Adrenal gland (tissue), 12 donors: Measurements from ENCODE around the gene DHX16. TPM values are rescaled to one million over a fixed set of nuclear protein-coding genes. Genes with fewer than 3 reads are reported as not detected.

Source experiments
- DNase-seq, 7 donors: peaks; one replicate each; pipeline ENCODE4 v3.0.0-alpha.2; 2019 to 2020
- H3K27ac ChIP-seq, 5 donors: fragments of 200-600 bp; sonication (generic) in 4 of 5; 1 replicate in 3 of 5; 2 replicates in 2 of 5; pipeline versions ENCODE4 v1.5.1 to v1.8.0; 2016 to 2020; ENCODE audit warnings: mild to moderate bottlenecking in 1 of 5
- H3K27me3 ChIP-seq: fragments of 200-600 bp; 2 replicates; pipeline ENCODE4 v1.8.0; 2021
- H3K36me3 ChIP-seq, 2 donors: fragments of 200-600 bp; replicated peaks in 1 of 2; 1 replicate in 1 of 2; 2 replicates in 1 of 2; pipeline versions ENCODE4 v1.5.1 to v1.8.0; 2018 to 2022
- H3K4me1 ChIP-seq, 2 donors: fragments of 200-600 bp; replicated peaks in 1 of 2; 1 replicate in 1 of 2; 2 replicates in 1 of 2; pipeline versions ENCODE4 v1.5.1 to v1.8.0; 2018 to 2021
- H3K4me3 ChIP-seq, 4 donors: fragments of 200-600 bp; sonication (generic) in 3 of 4; one replicate each; pipeline ENCODE4 v1.5.1; 2016 to 2018
- H3K9me3 ChIP-seq, 3 donors: fragments of 200-600 bp; sonication (generic) in 1 of 3; replicated peaks in 1 of 3; 1 replicate in 2 of 3; 2 replicates in 1 of 3; pipeline versions ENCODE4 v1.5.1 to v1.8.0; 2016 to 2021
- CTCF ChIP-seq, 6 experiments: fragments of 450-650 bp in 4 of 6; fragments of 200-600 bp in 2 of 6; sonication (generic) in 1 of 6; IDR thresholded peaks; 1 replicate in 5 of 6; 2 replicates in 1 of 6; pipeline versions ENCODE4 v1.5.1 to v1.8.0; 2016 to 2021; ENCODE audit warnings: antibody characterized with exemption in 6 of 6, mild to moderate bottlenecking in 2 of 6, moderate library complexity in 1 of 6
- POLR2A ChIP-seq, 2 donors: fragments of 450-650 bp; IDR thresholded peaks; one replicate each; pipeline ENCODE4 v1.6.1; 2017; ENCODE audit warnings: antibody characterized with exemption in 2 of 2, mild to moderate bottlenecking in 2 of 2, moderate library complexity in 1 of 2
- WGBS, 4 donors: extraction: QIAGEN DNeasy Blood & Tissue Kit in 2 of 4; methylation state at CpG; one replicate each; pipeline versions ENCODE4 v1.1.5 to v1.1.7; 2013 to 2017; 5-methylcytosine and 5-hydroxymethylcytosine counted together
- intact Hi-C, 2 donors: fragments of 100-400 bp; cut with DNase I; formaldehyde crosslinking; loops; one replicate each; pipeline versions ENCODE4 v1.14.1 to v1.15.0; 2022 to 2023
- polyA plus RNA-seq, 3 donors: library from polyadenylated mRNA; stranded (reverse); fragments of 200-250 nt in 2 of 3; fragments of 350-450 nt in 1 of 3; fragmentation: Illumina TruSeq in 1 of 3; extraction: RNeasy Lipid Tissue Mini Kit (QIAGEN cat#74804) in 1 of 3; gene quantifications; one replicate each; pipeline ENCODE4 v1.2.3, GENCODE V29; 2013 to 2014
- total RNA-seq, 9 donors: library from RNA; depleted of rRNA in 4 of 9; stranded (reverse); fragments of >200 nt in 4 of 9; fragments of 120-200 nt in 1 of 9; fragmentation: NEBNext Ultra II Directional in 1 of 9; extraction: Animal tissue kit (Norgen Biotek cat#: 25700) in 1 of 9; gene quantifications; one replicate each; pipeline versions ENCODE4 v1.1.0 to v1.2.4, GENCODE V29; 2013 to 2023
- donor health status: healthy with polysubstance abuse.
- donor health status: Bipolar disorder and iron deficiency.
- donor health status: DM: yes; HTN: yes; CAD: no.
- donor health status: DM: no; HTN: no; CAD: no.
- donor health status: DM: no; HTN: no; CAD: no.
- donor health status: DM: yes; HTN: yes; CAD: no.

Gene DHX16
- total and polyA plus RNA-seq, 12 donors: 16.4 to 75.9 (median 30.2) TPM

- intact Hi-C loops: no loop called here
- peaks cover 0 to 87% of the 10 kb centered on the region in 2 donors for H3K36me3 ChIP-seq
- DNase-seq: no peak
- no peaks in the 10 kb centered on the region for H3K9me3 ChIP-seq
- peaks cover 0 to 6% of the 10 kb centered on the region in 2 donors for H3K4me1 ChIP-seq
- no peak overlapping the region for H3K27ac ChIP-seq
- H3K4me3 ChIP-seq: no peak overlapping the region
- no peak for TF ChIP-seq POLR2A (IDR thresholded peaks at IDR 0.05)
- TF ChIP-seq CTCF (IDR thresholded peaks at IDR 0.05): no peak
- 84 to 90% (median 88%) methylated on average over 13 of the region's 13 CpGs for WGBS, 4 donors
- no peaks in the 10 kb centered on the region for H3K27me3 ChIP-seq
These were observed 68.8 kb downstream of the DHX16 start for GRCh38 chr6:30603961-30604360.

Other genes starting within 250 kb of the DHX16 start
- 100 to 1,000 TPM in 8 of 9 donors, 10 to 100 TPM in 1; 85.7 to 667 (median 326) TPM for gene HLA-E, start 183.5 kb downstream of the DHX16 start, total RNA-seq
- gene HLA-E, start 183.5 kb downstream of the DHX16 start, polyA plus RNA-seq: 100 to 1,000 TPM; 126 to 285 (median 261) TPM
- 10 to 100 TPM; 27.4 to 75.6 (median 51.6) TPM for gene GNL1, start 116.5 kb downstream of the DHX16 start, total RNA-seq
- 10 to 100 TPM; 33.2 to 86.7 (median 72.5) TPM for gene GNL1, start 116.5 kb downstream of the DHX16 start, polyA plus RNA-seq
- 10 to 100 TPM in 5 of 9 donors, 1 to 10 TPM in 4; 1.8 to 20.2 (median 10.8) TPM for gene PRR3, start 115.7 kb downstream of the DHX16 start, total RNA-seq
- 10 to 100 TPM; 20.3 to 25.5 (median 22.8) TPM for gene PRR3, start 115.7 kb downstream of the DHX16 start, polyA plus RNA-seq
- 10 to 100 TPM; 24.6 to 53.1 (median 36.2) TPM for gene ABCF1, start 101.6 kb downstream of the DHX16 start, total RNA-seq
- gene ABCF1, start 101.6 kb downstream of the DHX16 start, polyA plus RNA-seq: 10 to 100 TPM; 18.7 to 75.2 (median 41.3) TPM
- 100 to 1,000 TPM in 1 of 9 donors, 10 to 100 TPM in 8; 33.3 to 102 (median 68.4) TPM for gene PPP1R10, start 55.8 kb downstream of the DHX16 start, total RNA-seq
- 10 to 100 TPM; 28.8 to 99.1 (median 61.1) TPM for gene PPP1R10, start 55.8 kb downstream of the DHX16 start, polyA plus RNA-seq
- 100 to 1,000 TPM in 1 of 9 donors, 10 to 100 TPM in 8; 51.0 to 105 (median 75.2) TPM for gene MRPS18B, start 55.2 kb downstream of the DHX16 start, total RNA-seq
- 10 to 100 TPM; 43.0 to 90.5 (median 48.5) TPM for gene MRPS18B, start 55.2 kb downstream of the DHX16 start, polyA plus RNA-seq
- 10 to 100 TPM in 1 of 9 donors, 1 to 10 TPM in 7, under 1 TPM in 1; 0.78 to 10.1 (median 6.8) TPM for gene ATAT1, start 46.1 kb downstream of the DHX16 start, total RNA-seq
- 10 to 100 TPM; 10.1 to 16.3 (median 13.0) TPM for gene ATAT1, start 46.1 kb downstream of the DHX16 start, polyA plus RNA-seq
- 10 to 100 TPM in 8 of 9 donors, 1 to 10 TPM in 1; 1.8 to 25.7 (median 16.6) TPM for gene C6orf136, start 25.9 kb downstream of the DHX16 start, total RNA-seq
- 10 to 100 TPM; 20.0 to 73.7 (median 49.7) TPM for gene C6orf136, start 25.9 kb downstream of the DHX16 start, polyA plus RNA-seq
- 10 to 100 TPM in 8 of 9 donors, 1 to 10 TPM in 1; 6.4 to 58.9 (median 37.3) TPM for gene PPP1R18, start 13.6 kb upstream of the DHX16 start, total RNA-seq
- 100 to 1,000 TPM in 2 of 3 donors, 10 to 100 TPM in 1; 33.1 to 120 (median 115) TPM for gene PPP1R18, start 13.6 kb upstream of the DHX16 start, polyA plus RNA-seq
- gene NRM, start 18.0 kb upstream of the DHX16 start, total RNA-seq: 10 to 100 TPM in 4 of 9 donors, 1 to 10 TPM in 5; 1.8 to 22.6 (median 10.0) TPM
- 10 to 100 TPM; 11.4 to 39.3 (median 24.9) TPM for gene NRM, start 18.0 kb upstream of the DHX16 start, polyA plus RNA-seq
- 10 to 100 TPM in 5 of 9 donors, 1 to 10 TPM in 4; 2.8 to 27.6 (median 12.0) TPM for gene MDC1, start 44.3 kb upstream of the DHX16 start, total RNA-seq
- 10 to 100 TPM; 16.8 to 26.9 (median 21.0) TPM for gene MDC1, start 44.3 kb upstream of the DHX16 start, polyA plus RNA-seq
- 100 to 1,000 TPM in 8 of 9 donors, 10 to 100 TPM in 1; 90.3 to 439 (median 219) TPM for gene TUBB, start 47.3 kb upstream of the DHX16 start, total RNA-seq
- 100 to 1,000 TPM; 107 to 473 (median 177) TPM for gene TUBB, start 47.3 kb upstream of the DHX16 start, polyA plus RNA-seq
- 100 to 1,000 TPM; 162 to 449 (median 338) TPM for gene FLOT1, start 69.7 kb upstream of the DHX16 start, total RNA-seq
- 100 to 1,000 TPM; 390 to 599 (median 411) TPM for gene FLOT1, start 69.7 kb upstream of the DHX16 start, polyA plus RNA-seq
- gene IER3, start 71.5 kb upstream of the DHX16 start, total RNA-seq: 10 to 100 TPM in 7 of 9 donors, 1 to 10 TPM in 2; 1.6 to 66.2 (median 38.2) TPM
- gene IER3, start 71.5 kb upstream of the DHX16 start, polyA plus RNA-seq: 100 to 1,000 TPM in 1 of 3 donors, 10 to 100 TPM in 2; 10.3 to 136 (median 49.1) TPM
- 100 to 1,000 TPM in 4 of 9 donors, 10 to 100 TPM in 5; 33.5 to 239 (median 81.2) TPM for gene DDR1, start 211.5 kb upstream of the DHX16 start, total RNA-seq
- 10 to 100 TPM; 18.0 to 53.3 (median 50.5) TPM for gene DDR1, start 211.5 kb upstream of the DHX16 start, polyA plus RNA-seq
- 10 to 100 TPM in 7 of 9 donors, 1 to 10 TPM in 2; 3.7 to 48.6 (median 17.4) TPM for gene GTF2H4, start 235.2 kb upstream of the DHX16 start, total RNA-seq
- 10 to 100 TPM; 30.8 to 71.9 (median 57.8) TPM for gene GTF2H4, start 235.2 kb upstream of the DHX16 start, polyA plus RNA-seq
- 10 to 100 TPM; 17.1 to 51.6 (median 31.1) TPM for gene VARS2, start 241.2 kb upstream of the DHX16 start, total RNA-seq
- 10 to 100 TPM; 21.2 to 89.6 (median 55.4) TPM for gene VARS2, start 241.2 kb upstream of the DHX16 start, polyA plus RNA-seq